SHP77 treated with DMSO at 0.1 percent for 48 hours (cell line): ENCODE measurements around the gene RHOV.

Experiments used
- DNase-seq: peaks from one replicate; lab custom pipeline; 2025; lab: John Stamatoyannopoulos, UW

Gene RHOV

GRCh38 chr15:40873694-40874561 lies at the start of gene RHOV:
RHOV (minus strand) TSS chr15:40874234; CDS start chr15:40874139, 95 bp downstream.
- DNase-seq: peak; percentile 42

DNA sequence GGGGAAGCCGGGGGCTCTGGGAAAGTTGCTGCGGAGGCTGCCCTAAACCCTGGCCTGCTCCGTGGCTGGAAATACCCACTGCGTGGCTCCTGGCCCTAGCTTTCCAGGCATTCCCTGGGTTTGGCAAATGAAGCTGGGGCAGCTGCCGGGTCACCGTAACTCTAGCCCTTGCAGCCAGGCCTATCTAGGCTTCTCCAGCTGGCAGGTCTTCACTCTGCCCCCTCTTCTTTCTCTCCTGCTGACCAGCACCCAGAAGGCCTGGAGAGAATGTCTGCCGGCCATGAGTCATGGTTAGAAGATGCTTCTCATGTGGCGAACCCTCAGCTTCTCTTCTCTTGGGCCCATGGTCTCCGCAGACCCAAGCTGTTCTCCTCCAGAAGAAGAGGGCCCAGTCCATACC lies 49.5 kb upstream of the RHOV start:
- DNase-seq: no peak

GRCh38 chr15:40922608-40923005 lies 48.6 kb upstream of the RHOV start:
- no peak for DNase-seq

- DNase-seq: no peak
Measured at GRCh38 chr15:40921949-40922607, 48.0 kb upstream of the RHOV start.

DNA sequence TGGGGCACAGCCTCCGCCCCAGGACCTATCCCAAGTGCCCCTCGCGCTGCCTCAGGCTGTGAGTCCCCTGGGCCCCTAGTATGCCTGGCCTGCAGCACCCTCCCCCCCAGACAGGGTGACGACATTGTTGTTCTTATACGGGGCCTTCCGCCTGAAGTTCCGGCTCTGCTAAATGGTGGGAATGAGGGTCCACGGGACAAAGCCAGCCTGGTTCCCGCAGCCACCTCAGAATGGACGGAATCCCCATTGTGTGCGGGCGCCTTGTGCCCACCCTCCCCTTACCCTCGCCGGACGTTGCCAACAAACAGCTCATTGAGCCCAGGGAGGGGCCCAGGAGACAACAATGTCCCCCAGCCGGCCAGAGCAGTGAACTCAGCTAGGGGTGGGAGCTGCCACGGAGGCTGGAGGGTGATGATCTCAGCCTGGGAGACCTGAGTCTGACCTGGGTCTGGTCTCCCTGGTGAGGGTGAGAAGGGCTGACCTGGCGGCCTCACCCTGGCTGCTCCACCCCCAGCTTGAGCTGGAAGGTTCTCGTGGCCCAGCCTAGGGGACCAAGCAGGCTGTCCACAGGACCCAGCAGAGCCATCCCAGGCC lies 44.9 kb upstream of the RHOV start:
- DNase-seq: no peak

DNA sequence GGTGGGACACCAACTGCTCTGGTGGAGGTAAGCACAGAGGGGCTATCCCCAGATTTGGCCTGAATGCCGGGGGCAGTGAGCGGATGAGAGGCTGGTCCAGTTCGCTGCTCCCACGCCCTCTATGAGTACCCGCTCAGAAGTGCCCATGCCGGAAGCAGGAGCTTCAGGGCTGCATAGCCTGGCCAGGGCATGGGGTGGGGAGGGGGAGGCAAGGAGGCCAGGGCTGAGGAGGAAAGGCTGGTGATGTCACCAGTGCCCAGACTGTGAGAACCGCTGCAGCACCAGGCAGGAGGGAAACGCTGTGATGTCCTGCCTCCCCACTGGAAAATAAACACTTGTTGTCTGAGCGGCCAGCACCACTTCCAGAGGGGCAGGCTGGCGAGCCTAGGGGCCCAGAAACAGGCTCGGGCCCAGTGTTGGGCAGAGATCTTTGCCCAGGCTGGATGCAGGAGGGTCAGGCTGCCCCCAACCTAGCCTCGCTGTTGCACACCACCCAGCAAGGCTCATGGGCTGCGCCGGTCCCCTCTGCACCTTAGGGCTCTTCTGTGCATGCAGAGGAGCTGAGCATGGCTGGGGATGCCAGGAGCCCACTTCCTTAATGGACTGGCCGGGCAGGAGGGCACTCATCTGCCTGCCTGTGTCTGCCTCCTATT lies 44.2 kb upstream of the RHOV start:
- no peak for DNase-seq

GRCh38 chr15:40917585-40917984 lies 43.6 kb upstream of the RHOV start:
- no peak for DNase-seq

DNA sequence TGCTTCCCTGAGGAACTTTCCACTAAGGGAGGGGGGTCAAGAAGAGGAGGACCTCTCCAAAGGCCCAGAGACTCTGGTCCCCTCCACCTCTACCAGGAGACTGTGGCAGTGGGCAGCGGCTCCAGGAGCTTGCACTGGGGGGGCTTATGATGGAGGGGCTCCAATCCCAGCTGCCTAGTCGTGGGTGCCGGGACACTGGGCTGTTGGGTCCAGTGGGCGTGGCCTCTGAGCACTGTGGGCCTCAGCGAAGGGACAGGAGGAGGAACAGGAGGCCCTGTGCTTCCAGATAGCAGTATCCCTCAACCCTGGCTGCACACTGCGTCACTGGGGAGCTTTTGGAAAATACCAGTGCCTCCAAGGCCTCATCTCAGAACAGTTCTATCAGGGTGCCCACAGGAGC lies 41.6 kb upstream of the RHOV start:
- no peak for DNase-seq

DNA sequence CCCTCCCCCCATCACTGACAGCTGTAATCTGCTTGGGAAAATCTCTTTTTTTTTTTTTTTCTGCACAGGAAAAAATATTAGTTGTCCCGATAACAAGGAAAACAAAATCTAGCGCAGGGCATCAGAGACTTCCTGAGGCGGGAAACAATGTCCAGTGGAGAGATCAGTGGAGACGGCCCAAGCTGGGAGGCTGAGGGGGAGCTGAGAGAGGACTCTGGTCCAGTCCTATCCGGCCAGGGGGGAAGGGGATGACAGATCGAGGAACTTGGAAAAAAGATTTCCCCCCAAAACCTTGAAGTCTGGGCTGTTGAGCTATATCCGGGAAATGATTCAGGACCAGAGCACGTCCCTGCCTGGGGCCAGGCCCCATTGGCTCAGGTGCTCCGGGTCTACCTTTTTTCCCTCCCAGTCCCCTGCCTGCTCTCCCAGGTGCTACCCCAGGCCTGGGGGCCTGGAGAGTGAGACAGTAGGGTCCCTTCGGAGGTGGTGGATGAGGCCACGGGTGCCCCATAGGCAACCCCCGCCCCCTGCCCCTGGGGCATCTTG lies 41.2 kb upstream of the RHOV start:
- DNase-seq: no peak

GRCh38 chr15:40914486-40914885 lies 40.5 kb upstream of the RHOV start:
- no peak for DNase-seq

DNA sequence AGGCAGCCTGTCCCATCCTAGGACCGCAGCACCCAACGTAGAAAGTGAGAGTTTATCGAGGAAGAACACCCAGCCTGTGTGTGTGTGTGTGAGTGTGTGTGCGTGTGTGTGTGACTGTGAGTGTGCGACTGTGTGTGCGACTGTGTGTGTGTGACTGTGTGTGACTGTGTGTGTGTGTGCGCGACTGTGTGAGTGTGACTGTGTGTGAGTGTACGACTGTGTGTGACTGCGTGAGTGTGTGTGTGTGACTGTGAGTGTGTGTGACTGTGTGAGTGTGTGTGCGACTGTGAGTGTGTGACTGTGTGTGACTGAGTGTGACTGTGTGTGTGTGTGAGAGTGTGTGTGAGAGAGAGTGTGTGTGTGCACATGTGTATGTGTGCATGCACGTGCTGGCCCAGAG lies 40.0 kb upstream of the RHOV start:
- no peak for DNase-seq

- DNase-seq: no peak
Measured at GRCh38 chr15:40912478-40912877, 38.4 kb upstream of the RHOV start.

DNA sequence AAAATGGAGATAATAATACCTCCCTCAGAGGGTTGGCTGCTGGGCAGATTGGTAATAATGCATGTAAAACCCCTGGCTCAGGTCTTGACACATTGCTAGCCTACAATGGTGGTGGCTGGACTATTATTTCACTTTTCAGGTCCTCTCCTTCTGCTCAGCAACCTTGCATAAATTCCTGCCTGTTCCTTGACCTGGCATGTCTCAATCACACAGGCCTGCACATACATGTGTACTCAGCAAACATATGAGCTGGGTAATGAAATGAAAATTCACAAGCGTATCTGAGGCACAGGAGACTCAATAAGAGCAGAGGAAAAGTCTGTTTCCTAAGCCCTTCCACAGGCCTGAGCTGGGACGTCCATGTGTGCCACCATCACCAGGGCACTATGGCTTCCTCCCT lies 37.7 kb upstream of the RHOV start:
- DNase-seq: no peak

DNA sequence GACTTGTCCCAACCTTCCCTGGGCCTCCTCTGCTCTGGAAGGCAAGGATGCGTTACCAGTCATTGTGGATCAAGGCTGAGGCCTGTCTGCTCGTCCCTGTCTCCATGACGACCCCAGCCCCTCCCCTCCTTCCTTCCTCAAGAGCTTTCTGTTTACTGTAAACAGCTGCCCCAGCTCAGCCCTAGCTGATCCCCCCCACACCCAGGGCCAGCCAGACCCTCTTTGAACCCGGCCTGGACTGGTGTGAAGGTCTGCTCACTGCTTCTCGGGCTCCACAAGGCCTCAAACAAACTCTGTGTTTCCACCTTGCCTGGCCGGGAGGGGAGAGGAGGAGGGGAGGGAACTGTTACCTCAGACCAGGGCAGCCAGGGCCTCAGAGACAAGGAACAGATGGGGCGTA lies 37.1 kb upstream of the RHOV start:
- no peak for DNase-seq

DNA sequence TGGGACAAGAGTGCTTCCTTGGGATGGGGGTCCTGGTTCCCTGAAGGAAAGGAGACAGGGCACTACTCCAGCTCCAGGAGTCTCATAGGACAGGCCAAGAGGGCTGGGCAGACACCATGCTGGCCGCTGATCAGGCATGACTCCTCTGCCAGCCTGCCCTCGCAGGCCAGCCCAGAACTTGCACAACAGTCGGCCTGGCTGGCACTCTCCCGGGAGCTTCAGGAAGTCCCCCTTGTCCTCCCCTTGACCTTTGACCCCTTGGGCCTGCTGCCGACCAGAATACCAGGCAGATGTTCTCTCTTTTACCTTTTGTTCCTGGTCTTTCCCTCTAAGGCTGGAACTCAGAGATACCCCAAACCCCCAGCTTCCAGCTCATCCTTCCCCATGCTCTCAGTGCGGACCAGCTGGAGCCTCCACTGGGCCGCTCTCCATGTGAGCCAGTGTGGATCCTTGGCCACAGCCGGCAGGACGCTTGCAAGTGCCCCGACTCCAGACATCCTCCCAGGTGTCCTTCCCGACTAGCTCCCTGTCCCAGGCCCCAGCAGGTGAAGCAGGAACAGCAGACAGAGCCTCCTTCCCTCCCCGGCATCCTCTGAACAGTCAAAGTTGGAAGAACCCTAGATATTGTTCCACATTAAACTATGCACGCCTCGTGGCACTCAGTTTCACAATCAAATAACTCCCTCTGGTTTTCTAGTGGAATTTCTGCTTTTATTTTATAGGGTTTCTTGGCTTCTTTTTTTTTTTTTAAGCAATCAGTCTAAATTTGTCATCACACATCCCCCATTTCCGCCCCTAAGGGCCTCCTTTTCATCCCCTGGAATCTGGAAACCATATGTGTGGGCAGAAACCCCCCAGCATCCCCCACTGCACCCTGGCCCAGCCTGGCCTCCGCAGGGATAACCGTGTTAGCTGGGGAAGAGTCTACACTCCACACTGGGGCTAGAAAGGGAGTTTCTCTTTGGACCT lies 35.9 kb upstream of the RHOV start:
- no peak for DNase-seq

GRCh38 chr15:40908095-40908494 lies 34.1 kb upstream of the RHOV start:
- DNase-seq: no peak

DNA sequence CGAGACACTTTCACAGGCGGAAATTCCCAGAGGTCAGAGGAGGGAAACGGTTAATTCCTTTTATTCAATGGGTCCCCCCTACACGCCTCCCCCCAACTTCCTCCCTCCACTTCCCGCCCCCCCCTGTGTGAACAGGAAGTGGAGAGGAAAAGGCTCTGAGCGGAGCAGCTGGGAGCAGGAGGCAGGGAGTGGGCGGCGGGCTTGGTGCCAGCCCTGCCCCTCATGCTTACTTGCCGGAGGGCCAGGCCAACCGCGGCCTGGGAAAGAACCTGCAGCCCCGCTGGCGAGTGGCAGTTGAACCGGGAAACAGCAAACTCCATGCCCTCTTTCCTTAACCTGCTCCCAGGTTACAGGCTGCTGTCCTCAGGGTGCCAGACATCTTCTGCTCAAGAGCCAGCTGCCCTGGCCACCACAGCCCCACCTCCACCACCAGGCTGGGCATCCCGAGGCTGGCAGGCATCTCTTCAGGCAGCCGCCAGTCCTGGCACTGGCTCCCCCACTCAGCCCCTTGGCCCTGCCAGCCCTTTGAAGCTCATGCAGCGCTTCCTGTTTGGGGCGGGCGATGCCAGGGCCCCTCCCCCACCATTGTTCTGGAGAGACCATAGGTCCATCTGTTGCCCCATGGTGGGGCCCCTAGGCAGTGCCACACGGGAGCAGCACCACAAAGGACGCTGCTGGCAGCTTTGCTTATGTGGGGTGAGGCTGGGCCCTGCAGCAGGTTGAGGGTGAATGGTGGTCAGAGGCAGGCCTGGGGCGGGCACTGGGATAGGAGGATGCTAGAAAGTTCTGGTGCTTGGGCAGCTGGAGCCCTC lies 33.2 kb upstream of the RHOV start:
- DNase-seq: peak; percentile 35

GRCh38 chr15:40906091-40906990 lies 32.3 kb upstream of the RHOV start:
- peak; percentile 92 for DNase-seq

DNA sequence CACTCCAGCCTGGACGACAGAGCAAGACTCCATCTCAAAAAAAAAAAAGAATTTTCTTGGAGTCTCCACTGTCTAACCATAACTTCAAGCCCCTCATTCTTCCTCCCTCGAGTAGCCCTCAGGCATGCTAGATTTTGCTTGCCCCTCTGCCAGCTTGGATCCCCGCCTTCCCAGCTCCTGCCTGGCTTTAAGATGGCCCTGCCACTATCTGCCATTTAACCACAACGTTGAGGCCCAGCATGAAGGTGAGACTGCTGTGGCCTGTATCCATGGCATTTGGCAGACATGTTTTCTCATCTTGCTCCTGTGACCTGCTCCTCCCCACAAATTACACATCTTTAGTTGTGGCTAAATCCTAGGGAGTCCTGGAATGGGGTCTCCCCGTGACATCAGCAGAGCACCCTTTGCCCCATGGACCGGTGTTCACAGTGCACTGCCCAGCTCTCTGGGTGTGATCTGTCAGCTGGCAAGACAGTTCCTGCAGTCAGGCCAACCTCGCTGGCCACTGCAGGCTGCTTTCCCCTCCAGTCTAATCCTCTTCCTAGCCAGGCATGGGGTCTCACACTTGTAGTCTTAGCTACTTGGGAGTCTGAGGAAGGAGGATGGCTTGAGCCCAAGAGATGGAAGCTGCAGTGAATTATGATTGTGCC lies 30.6 kb upstream of the RHOV start:
- DNase-seq: no peak
